ENCODE data around the gene USF2. TPM values are rescaled to one million over a fixed set of nuclear protein-coding genes. Genes with fewer than 3 reads are reported as not detected.

Gene USF2
- total RNA-seq, 1 donor from 2014 or later = 43.4 TPM

GRCh38 chr19:35317464-35318043 lies 48.8 kb downstream of the USF2 start:
- DNase-seq (ENCODE audit: low read depth, low spot score) = no peak

- peak; percentile 27 for DNase-seq (ENCODE audit: low read depth, low spot score)
Observed at GRCh38 chr19:35318679-35319448, 50.1 kb downstream of the USF2 start.

DNA sequence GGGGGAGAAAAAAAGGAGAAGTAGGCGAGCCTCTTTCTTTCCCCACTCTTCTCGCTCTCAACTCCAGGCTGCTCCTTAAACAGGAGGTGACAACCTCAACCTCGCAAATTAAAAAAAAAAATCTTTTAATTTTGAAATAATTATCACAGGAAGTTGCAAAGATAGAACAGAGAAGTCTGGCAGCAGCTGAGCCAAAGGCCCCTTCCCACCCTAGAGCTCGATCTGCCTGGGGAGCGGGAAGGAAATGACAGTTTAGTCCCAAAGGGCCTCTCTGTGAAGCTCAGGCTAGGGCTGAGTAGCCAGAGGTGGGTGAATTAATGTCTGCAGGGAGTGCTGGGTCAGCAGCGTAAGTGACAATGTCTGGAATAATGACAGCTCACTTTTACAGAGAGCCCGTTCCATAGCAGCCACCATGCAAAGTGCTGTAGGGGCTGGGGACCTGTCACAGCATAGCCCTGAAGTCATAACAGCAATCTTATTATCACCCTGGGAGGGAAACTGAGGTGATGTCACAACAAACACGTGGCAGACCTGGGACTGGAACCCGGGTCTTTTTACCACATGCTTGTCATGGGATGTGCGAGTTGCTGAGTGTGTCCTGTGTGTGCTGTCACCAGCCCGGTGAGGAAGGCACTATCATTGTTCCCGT lies 51.4 kb downstream of the USF2 start:
- no peak for DNase-seq (ENCODE audit: low read depth, low spot score)

DNA sequence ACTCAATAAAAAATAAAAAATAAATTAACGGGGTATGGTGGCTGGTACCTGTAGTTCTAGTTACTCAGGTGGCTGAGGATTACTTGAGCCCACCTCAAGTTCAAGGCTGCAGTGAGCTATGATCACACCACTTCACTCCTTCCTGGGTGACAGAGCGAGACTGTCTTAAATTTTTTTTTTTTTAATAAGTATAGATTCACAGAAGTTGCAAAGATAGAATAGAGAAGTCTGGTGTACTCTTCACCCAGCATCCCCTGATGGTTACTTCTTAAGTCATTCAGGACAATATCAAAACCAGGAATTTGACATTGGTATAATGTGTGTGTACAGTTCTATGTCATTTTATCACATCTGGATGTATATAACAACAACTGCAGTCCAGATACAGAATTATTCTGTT lies 52.5 kb downstream of the USF2 start:
- no peak for DNase-seq (ENCODE audit: low read depth, low spot score)

- DNase-seq (ENCODE audit: low read depth, low spot score) = no peak
Observed at GRCh38 chr19:35322014-35322413, 53.3 kb downstream of the USF2 start.

DNA sequence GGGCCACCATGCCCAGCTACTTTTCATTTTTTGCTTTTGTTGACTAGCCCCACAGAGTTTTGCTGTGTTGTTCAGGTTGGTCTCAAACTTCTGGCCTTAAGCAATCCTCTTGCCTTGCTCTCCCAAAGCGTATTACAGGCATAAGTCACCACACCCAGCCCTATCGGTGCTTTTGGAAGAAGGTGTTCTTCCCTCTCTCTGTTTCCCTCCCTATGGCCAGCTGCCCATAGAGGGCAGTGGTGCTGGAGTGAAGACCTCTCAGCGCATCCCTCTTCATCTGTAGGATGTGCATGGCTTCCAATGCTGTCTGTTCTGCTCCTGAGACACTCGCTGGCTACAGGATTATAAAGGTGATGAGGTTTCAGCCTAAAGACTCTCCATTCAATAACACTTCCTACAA lies 58.9 kb downstream of the USF2 start:
- DNase-seq (ENCODE audit: low read depth, low spot score) = no peak

- DNase-seq (ENCODE audit: low read depth, low spot score) = no peak
Observed at GRCh38 chr19:35328851-35329285, 60.1 kb downstream of the USF2 start, which contains the start of gene CD22. TSS of gene CD22 (plus strand) at chr19:35329187. CDS start at chr19:35332041, 2,854 bp downstream.

GRCh38 chr19:35329323-35329722 lies 60.6 kb downstream of the USF2 start:
- DNase-seq (ENCODE audit: low read depth, low spot score) = no peak

Other genes with a start within 250 kb of the USF2 start
- 13.8 and 19.5 TPM in 2 replicates for gene SCN1B, start 238.5 kb upstream of the USF2 start, total RNA-seq
- gene HPN, start 227.2 kb upstream of the USF2 start, total RNA-seq = 0.04 TPM in 1 of 2 replicates, not detected in the other
- gene FXYD3, start 153.1 kb upstream of the USF2 start, total RNA-seq = not detected in 2 replicates
- not detected in 2 replicates for gene LGI4, start 133.9 kb upstream of the USF2 start, total RNA-seq
- gene FXYD1, start 130.1 kb upstream of the USF2 start, total RNA-seq = 0.26 TPM in 1 of 2 replicates, not detected in the other
- gene FXYD7, start 125.7 kb upstream of the USF2 start, total RNA-seq = not detected in 2 replicates
- gene FXYD5, start 114.2 kb upstream of the USF2 start, total RNA-seq = 31.8 and 32.1 TPM in 2 replicates
- not detected in 2 replicates for gene FAM187B, start 40.2 kb upstream of the USF2 start, total RNA-seq
- 0.25 and 0.40 TPM in 2 replicates for gene LSR, start 20.0 kb upstream of the USF2 start, total RNA-seq
- gene HAMP, start 13.6 kb downstream of the USF2 start, total RNA-seq = 0.07 TPM in 2 replicates
- gene MAG, start 23.2 kb downstream of the USF2 start, total RNA-seq = 0.07 TPM in 1 of 2 replicates, not detected in the other
- 0.60 TPM in 1 of 2 replicates, not detected in the other for gene CD22, start 60.2 kb downstream of the USF2 start, total RNA-seq
- gene FFAR1, start 78.9 kb downstream of the USF2 start, total RNA-seq = not detected in 2 replicates
- not detected in 2 replicates for gene FFAR3, start 89.5 kb downstream of the USF2 start, total RNA-seq
- not detected in 2 replicates for gene GPR42, start 102.1 kb downstream of the USF2 start, total RNA-seq
- gene FFAR2, start 179.3 kb downstream of the USF2 start, total RNA-seq = not detected in 2 replicates
- gene KRTDAP, start 221.5 kb downstream of the USF2 start, total RNA-seq = not detected in 2 replicates
- gene DMKN, start 244.7 kb downstream of the USF2 start, total RNA-seq = not detected in 2 replicates